OCI-LY3 (cell line): ENCODE measurements around the gene ZNF460.

Source experiments
- EZH2phosphoT487 ChIP-seq: fragments of 200-600 bp; shearing (Covaris generic); IDR thresholded peaks from 2 replicates; pipeline ENCODE4 v1.6.1; 2018; ENCODE audit warnings: antibody characterized with exemption, mixed run types, low read depth
- TF ChIP-seq, protein P1 (sequence below): fragments of 200-600, 300-600 bp; sonication (generic); IDR thresholded peaks from 2 replicates; pipeline ENCODE4 v1.5.1; 2014; ENCODE audit warnings: antibody characterized with exemption, low read length, low read depth

DNA sequence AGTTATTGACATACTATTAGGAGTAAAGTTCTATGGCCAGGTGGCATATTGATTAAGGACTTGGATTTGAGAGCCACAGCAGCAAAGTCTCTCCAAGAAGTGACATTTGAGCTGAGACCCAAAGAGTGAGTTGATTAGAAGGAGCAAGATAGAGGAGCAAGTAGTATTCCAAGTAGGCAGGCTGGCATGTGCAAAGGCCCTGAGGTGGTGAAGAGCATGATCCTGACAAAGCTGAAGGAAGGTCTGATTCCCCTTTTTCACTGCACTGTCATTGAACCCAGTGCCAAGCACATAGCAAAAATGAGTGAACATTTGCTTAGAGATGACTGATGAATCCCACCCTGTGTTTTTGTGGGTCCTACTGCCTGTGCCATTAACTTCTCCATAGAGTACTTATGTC, 44.7 kb downstream of the ZNF460 start:
- TF ChIP-seq, protein P1, sequence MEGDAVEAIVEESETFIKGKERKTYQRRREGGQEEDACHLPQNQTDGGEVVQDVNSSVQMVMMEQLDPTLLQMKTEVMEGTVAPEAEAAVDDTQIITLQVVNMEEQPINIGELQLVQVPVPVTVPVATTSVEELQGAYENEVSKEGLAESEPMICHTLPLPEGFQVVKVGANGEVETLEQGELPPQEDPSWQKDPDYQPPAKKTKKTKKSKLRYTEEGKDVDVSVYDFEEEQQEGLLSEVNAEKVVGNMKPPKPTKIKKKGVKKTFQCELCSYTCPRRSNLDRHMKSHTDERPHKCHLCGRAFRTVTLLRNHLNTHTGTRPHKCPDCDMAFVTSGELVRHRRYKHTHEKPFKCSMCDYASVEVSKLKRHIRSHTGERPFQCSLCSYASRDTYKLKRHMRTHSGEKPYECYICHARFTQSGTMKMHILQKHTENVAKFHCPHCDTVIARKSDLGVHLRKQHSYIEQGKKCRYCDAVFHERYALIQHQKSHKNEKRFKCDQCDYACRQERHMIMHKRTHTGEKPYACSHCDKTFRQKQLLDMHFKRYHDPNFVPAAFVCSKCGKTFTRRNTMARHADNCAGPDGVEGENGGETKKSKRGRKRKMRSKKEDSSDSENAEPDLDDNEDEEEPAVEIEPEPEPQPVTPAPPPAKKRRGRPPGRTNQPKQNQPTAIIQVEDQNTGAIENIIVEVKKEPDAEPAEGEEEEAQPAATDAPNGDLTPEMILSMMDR, result no peak
- TF ChIP-seq EZH2phosphoT487, result no peak
